Inflammatory macrophage treated with lipopolysaccharide for 4 hours (primary cell): ENCODE measurements around the gene PLSCR5.

Experiments
- DNase-seq: peaks from one replicate; pipeline ENCODE4 v3.0.0-alpha.2; 2020

The PLSCR5 gene

GRCh38 chr3:146581951-146582467 lies 23.1 kb downstream of the PLSCR5 start:
- DNase-seq: peak; percentile 64

DNA sequence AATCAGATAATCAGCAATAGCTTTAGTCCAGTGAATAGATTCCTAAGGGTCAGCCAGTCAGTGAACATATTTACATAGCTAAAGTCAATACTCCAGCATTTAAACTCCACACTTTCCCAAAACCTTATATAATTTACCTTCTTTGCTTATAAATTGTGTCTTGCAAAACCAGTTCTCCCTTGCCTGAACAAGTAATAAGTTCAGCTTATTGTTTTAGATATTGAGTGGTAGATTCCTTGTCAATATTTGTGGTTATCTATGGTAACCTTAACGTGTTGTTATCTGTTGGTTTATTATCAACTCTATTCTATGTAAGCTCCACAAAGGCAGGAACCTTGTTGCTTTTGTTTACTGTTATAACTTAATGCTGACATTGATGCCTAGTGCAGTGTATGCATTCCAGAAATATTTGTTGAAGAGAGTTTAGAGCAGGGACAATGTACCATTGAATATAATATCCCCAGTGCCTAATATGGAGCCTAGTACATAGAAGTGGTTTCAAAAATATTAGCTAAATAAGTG lies 24.0 kb downstream of the PLSCR5 start:
- DNase-seq: no peak

- peak; percentile 76 for DNase-seq
These were observed 27.5 kb downstream of the PLSCR5 start for GRCh38 chr3:146577662-146578061.

DNA sequence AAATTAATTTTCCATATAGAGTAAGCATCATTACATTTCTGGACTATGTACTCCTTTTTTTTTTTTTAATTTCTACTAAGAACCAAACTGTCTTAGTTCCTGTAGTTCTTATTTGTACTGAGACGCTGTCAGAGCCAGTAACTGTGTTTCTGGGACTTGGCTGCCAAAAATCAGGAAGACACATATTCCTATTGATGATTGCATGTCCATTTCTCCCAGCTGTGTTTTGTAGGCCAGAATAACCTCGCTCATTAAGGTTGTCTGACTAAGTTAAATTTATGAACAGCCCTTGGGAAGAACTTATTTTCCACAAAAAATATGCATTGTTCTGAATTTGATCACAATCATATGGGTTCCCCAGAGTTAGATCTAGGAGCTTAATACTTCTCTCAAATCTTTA lies 29.5 kb downstream of the PLSCR5 start:
- no peak for DNase-seq

GRCh38 chr3:146574173-146574572 lies 31.0 kb downstream of the PLSCR5 start:
- no peak for DNase-seq

GRCh38 chr3:146569314-146569713 lies 35.8 kb downstream of the PLSCR5 start:
- no peak for DNase-seq

- DNase-seq: no peak
These were observed 39.0 kb downstream of the PLSCR5 start for GRCh38 chr3:146566138-146566537.

- DNase-seq: no peak
These were observed 43.3 kb downstream of the PLSCR5 start for GRCh38 chr3:146561879-146562278.

DNA sequence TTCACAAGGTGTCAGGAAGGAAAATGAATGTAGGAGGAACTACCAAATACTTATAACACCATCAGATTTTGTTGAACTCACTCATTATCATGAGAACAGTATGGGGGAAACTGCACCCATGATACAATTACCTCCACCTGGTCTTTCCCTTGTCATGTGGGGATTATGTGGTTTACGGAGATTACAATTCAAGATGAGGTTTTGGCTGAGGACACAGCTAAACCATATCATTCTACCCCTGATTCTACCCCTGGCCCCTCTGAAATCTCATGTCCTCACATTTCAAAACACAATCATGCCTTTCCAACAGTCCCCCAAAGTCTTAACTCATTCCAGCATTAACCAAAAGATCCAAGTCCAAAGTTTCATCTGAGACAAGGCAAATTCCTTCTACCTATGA lies 43.7 kb downstream of the PLSCR5 start:
- no peak for DNase-seq

- DNase-seq: no peak
These were observed 44.5 kb downstream of the PLSCR5 start for GRCh38 chr3:146560678-146561077.

DNA sequence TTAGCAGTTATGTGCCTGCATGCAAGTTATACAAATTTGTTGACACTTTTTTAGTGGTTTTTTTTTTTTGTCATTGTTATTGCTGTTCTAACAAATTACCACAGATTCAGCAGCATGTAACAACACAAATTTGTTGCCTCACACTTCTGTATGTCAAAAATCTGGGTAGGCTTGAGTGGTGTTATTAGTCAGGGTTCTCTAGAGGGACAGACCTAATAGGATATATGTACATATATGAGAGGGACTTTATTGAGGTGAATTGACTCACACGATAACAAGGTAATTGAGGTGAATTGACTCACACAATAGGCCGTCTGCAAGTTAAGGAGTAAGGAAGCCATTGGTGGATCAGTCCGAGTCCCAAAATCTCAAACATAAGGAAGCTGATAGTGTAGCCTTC lies 45.8 kb downstream of the PLSCR5 start:
- no peak for DNase-seq

- peak; percentile 64 for DNase-seq
These were observed 46.4 kb downstream of the PLSCR5 start for GRCh38 chr3:146558781-146559180.

DNA sequence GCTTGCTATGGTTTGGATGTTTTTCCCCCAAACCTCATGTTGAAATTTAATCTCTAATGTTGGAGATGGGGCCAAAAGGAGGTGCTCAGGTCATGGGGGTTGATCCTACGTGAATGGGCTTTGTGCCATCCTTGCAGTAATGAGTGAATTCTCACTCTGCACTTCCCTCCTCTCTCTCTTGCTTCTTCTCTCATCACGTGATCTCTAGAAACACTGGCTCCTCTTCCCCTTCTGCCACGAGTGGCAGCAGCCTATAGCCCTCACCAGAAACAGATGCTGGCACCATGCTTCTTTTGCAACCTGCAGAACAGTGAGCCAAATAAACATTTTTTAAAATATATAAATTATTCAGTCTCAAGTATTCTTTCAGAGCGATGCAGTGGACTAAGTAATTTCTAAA lies 47.4 kb downstream of the PLSCR5 start:
- DNase-seq: peak; percentile 41

DNA sequence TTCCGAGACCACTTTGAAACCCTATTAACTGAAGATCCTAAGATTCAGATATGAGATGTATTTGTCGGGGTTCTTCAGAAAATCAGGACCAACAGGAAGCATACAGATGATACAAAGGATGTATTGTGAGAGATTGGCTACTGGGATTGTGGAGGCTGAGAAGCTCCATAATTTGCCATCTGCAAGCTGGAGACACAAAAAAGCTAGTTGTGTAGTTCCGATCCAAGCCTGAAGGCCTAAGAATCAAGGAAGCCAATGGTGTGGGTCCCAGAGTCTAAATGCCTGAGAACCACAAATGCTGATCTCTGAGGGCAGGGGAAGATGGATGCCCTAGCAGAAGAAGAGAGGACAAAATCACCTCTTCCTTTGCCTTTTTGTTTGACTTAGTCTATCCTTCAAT lies 49.8 kb downstream of the PLSCR5 start:
- no peak for DNase-seq

DNA sequence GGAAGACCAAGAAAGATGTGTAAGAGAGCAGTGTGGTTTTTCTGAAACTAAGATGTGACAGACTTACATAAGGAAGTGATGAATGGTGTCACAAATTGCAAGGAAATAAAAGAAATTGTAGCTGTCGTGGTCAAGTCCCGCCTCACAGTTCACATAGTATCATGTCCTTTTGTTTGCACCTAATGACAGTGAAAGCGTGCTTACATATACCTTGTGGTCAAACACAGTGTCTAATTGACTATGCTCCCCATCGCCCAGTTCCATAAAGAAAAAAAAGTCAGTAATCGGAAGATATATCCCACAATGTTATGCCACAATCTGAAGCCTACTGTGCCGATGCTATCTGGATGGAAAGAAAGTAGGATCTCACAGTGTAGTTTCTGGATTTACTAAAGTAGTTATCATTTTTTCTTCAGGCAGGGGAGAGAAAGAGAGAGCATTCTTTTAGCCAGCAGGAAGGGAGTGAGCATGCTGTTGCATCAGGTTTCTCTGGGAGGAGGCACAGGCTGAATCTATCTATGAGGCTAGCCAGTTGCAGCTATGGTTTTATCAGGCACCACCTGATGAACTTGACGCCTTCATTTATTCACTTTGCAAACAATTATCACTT lies 50.9 kb downstream of the PLSCR5 start:
- peak; percentile 65 for DNase-seq

DNA sequence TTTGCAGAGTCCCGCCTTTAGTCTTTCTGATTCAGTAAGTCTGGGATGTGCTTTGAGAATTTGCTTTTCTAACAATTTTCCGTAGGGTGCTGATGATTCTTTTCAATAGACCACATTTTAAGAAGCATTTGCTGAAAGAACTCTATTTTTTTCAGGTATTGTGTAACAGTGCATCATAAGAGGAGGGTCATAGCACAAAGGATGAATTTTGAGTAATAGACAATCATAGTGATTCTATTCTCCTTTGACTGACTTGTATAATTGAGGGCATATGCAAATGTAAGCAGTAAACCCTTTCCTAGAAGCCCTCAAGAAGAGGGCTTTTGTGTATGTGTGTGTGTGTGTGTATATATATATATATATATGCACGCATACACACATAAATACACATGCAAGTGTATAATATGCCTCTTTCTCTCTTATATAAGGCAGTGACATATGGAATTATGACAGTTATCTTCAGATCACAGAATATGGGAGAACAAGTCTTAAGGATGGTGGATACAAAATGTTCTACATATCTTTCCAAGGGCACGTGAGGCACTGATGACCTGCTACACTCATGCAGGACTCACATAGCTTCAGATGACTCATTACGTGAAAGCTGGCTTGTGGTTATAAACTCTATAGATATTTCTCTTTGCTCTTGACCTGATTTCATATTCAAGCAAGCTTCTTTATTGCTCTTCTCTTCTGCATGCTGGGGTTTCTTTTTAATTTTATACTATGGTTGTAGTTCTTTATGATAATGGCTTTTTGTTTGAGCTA lies 54.2 kb downstream of the PLSCR5 start:
- peak; percentile 85 for DNase-seq

DNA sequence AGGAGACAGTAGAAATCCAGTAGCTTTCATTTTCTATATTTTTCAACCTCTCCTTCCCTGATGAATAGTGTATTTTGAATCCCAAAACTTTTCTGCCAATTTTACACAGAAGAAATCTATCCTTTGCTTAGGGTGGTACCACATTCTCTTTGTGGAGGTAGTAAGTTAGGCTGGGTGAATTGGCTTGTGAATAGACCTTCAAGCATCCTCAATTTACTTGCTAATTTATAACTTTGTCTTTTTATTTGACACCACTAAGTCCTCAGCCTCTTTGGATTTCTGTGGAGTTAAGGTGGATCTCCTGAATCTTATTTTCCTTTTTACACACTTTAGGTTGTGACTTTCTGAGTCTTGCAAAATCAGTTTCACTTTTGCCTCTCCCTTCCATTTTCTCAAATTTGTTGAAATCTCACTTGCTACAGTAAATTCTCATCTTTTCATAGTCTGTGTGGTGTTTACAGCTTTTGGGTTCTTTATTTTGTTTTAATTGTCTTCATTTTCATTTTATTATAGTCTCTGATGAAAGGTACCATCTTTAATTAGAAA lies 55.0 kb downstream of the PLSCR5 start:
- peak; percentile 68 for DNase-seq

DNA sequence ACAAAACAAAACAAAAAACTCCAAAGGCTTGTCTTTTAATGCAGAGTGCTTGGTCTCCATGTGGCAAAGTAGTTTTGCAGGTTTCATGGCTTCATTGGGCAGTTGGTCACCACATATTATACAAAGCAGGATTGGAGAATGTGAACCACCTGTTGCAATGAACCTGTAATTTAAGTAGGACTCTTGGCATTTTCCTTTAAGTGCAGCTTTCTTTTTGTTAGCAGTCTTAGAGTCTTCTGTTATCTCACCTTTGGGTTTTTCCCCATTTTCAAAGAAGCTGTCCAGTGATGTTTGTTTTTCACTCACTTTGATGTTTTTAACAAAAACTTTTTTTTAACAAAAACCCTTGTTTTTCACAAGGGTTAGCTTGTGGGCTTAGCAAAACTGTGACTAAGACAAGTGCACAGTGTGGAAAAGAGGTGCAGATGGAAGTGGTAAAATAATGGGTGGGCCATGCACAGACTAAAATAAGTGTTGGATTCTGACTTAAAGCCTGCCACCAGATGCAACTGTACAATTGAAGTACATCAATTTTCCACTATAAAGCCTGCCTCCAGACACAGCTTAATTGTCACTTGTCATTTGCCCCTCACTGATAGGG lies 57.8 kb downstream of the PLSCR5 start:
- no peak for DNase-seq

DNA sequence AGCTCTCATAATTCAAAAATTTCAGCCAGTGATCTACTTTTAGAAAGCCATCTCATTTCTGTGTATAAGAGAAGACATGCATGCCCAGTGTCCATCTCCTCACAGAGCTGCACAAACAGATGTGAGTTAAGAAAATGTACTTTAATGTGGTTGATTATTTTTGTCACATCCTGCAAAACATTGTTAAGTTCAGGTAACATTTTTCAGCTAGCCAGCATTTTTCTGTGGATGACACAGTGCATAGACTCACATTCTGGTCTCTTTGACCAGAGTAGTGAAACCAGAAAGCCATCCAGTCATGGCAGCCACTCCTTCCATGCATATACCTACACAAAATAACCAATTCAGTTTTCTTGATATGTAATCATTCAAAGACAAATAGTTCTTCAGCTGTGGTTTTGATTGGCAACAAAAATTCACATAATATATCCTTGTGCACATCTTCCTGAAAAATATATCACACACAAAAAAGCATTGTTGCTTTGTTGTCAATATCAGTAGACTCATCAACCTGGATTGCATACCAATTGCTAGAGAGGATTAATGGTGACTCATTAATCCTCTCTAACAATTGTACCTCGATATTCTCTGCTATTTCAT lies 58.7 kb downstream of the PLSCR5 start:
- DNase-seq: no peak

DNA sequence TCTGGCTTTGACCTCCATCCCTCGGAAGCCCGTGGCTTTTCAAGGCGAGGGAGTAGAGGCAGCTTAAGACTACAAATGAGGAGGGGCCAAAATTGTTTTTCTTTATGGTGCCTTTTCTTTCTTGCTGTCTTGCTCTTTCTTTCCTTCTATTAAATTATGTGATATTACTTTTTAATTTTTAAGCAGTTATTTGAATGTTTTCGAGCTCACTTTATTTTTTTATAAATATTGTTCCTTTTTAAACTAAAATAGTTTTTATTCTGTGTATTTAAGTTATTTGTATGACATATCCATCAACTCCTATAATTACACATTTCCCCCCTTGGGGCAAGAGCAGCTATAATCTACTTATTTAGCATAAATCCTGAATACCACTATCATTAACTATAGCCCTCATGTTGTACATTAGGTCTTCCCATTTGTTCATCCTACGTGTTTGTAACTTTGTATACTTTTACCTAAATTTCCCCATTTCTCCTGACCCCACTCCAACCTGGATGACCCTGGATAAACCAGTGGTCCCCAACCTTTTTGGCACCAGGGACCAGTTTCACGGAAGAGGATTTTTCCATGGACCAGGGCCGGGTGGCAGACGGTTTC lies 60.1 kb downstream of the PLSCR5 start:
- no peak for DNase-seq

- peak; percentile 100 for DNase-seq
These were observed 60.9 kb downstream of the PLSCR5 start, which contains the start of gene PLSCR1 for GRCh38 chr3:146544002-146544928. Gene PLSCR1, minus strand, starts transcription at chr3:146544607. Its CDS starts 8,055 bp downstream, at chr3:146536552.
